ENCODE measurements around the gene CTSG.
"Not testable (repeated sequence)": the region's sequence is repeated elsewhere in the genome, so short reads cannot be mapped to it uniquely, and the experiment has no call there.

CTSG gene, protein sequence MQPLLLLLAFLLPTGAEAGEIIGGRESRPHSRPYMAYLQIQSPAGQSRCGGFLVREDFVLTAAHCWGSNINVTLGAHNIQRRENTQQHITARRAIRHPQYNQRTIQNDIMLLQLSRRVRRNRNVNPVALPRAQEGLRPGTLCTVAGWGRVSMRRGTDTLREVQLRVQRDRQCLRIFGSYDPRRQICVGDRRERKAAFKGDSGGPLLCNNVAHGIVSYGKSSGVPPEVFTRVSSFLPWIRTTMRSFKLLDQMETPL

DNA sequence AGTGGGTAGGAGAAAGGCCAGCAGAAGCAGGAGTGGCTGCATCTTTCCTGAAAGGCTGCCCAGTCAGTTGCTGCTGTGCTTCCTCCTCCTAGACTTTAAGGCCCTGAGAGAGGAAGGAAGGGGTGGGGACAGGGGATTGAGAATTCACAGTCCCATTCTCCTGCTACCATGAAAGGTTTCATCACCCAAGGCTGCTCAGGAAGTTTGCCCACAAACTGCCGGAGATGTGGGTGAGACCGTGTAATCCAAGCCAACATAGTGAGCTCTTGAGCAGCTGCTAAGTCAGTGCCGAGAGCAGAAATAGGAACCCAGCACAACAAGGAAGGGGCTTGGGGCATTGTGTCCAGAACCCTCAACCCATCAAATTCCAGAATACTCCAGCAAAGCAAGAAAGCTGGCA, at the start of gene CTSG:
Gene CTSG, minus strand, starts transcription at position 69 of the 400 bp plus-strand sequence. Its CDS starts 27 bp downstream, at position 42.
- DNase-seq (ENCODE audit: extremely low spot score, insufficient read length, low read depth), result no peak
- no peak for FAIRE-seq

DNA sequence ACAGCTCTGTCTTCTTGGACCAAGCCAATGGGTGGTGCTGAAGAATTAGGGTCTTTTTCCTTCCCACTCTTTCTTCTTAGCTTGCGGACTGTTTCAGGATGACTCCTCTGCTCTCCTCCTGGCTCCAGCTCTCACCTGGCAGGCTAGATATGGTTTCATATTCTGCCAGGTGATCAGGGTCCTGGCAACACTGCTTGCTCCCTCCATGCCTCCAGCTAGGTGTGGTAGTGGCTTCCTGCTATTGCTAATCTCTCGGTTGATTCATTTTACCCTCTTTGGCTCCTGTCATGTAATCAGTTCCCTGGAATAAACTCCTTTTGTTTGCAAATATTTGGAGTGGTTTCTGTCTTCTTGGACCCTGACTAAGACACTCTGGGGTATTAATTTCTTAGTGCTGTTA, 37.7 kb upstream of the CTSG start:
- FAIRE-seq (no peak), DNase-seq (ENCODE audit: extremely low spot score, insufficient read length, low read depth) (no peak)

DNA sequence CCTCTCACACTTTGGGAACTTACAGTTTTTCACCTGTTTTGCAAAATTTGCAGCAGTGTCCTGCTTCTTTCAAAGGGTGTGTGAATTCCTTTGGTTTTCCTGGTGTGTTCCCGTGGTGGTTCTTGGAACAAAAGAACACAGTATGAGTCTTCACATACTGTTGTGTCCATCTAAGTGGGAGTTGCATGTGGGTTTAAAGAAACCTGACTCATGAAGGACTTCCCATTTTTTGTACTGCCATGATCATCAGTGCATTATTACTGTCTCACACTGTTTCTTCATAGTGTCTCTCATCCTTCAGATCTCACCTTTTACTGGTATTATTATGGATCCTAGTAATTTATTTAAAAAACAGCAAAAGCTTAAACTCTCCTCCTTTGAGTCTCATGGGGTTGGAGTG, 37.2 kb upstream of the CTSG start:
- FAIRE-seq (no peak), DNase-seq (ENCODE audit: extremely low spot score, insufficient read length, low read depth) (no peak)

DNA sequence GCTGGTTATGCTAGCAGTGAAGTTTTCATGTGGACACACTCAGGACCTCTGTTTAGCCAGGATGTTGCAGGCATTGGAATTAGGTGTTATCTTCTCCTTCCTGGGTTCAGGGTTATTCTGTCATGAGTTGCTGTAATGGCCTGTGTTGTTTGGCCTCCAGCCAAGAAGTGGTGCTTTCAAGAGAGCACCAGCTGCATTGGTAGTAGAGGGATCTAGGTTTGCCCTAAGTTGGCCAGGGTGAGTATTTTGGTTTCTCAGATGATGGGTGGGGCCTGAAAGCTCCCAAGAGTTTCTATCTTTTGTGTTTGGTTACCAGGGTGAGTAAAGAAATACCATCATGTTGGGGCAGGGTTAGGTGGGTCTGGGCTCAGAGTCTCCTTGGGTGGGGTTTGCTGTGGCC, 36.1 kb upstream of the CTSG start:
- no peak for DNase-seq (ENCODE audit: extremely low spot score, insufficient read length, low read depth)
- peak; percentile 45 for FAIRE-seq

DNA sequence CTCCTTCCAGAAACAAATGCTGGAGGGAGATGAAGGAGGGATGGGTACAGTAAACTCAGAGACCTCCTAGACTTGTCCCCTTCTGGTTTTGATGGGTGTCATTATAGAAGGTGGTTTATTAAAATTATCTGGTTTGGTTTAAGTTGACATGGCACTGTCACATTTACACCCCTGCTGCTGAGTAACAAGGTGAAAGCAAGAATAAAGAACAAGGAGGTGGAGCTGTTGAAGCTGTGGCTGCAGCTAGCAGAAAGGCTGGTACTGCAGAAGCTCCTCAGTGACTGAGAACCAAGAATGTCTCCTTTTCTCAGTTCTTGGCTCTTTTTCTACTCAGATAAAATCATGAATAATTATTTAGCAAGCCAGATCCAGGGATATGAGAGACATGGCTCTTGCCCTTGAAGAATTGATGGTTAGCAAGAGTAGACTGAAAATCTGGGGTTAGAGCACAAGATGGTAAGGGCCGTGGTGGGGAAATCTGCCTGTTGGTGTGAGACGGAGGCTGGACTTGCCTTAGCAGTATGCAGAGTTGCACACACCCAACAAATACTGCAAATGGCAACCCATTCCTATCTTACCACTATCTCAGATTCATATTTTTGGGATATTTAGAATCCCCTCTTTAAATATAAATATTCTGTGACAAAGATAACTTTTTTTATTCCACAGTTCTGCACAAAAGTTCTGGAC, 33.8 kb upstream of the CTSG start, which contains the start of gene GZMH:
Gene GZMH, minus strand, starts transcription at position 31 of the 690 bp plus-strand sequence. CDS start 72 bp downstream, outside the sequence.
- DNase-seq (ENCODE audit: extremely low spot score, insufficient read length, low read depth), result no peak
- FAIRE-seq, result peak; percentile 41

DNA sequence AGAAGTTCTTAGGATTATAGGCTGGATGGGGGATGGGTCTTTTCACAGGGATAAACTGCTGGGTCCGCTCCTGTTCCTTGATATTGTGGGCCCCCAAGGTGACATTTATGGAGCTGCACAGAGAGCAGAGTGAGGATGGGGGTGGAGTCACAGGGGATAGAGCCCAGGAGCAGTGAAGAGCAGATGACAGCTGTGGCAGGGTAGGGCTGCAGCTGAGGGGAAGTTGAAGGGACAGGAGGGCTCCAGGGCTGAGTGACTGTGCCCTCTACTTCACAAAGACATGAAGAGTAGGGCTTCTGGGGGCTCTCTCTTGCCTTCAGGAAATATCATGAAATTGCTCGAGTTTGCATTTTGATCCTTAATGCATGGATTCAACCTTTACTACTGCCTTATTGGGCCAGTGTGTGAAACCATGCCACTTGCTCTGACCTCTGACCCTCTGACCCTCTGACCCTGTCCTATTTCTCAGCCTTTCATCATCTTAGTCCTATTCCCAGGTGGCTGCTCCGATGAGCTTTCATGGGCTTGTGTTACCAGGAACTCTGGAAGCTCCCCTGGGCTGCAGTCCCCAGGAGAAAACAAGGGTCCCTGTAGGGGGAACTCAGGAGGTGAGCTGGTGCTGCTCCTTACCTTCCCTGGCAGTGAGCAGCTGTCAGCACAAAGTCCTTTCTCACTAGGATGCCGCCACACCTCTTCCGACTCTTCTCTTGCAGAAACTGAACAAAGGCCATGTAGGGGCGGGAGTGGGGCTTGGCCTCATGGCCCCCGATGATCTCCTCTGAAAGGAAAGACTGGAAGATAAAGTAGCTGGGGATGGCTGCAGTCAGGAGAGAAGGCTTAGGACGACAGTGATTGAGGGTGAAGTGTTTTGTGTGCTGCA, 31.8 kb upstream of the CTSG start:
- DNase-seq (ENCODE audit: extremely low spot score, insufficient read length, low read depth) (no peak), FAIRE-seq (no peak)

DNA sequence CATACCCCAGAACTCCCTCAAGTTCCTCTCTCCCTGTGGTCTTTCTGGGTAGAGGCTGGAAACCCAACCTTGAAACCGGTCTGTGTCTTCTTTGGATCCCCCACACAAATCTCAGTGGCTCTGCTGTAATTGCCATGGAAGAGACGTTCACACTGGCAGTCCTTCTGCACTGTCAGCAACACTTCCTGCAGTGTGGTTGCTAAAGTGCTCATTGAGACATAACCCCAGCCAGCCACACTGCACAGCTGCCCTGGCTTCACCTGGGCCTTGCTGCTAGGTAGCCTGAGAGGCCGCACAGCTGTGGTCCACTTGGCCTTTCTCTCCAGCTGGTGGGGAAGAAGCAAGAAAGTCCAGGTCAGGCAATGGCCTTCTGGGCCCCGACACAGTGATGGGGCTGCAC, 31.0 kb upstream of the CTSG start:
- FAIRE-seq, result no peak
- no peak for DNase-seq (ENCODE audit: extremely low spot score, insufficient read length, low read depth)

DNA sequence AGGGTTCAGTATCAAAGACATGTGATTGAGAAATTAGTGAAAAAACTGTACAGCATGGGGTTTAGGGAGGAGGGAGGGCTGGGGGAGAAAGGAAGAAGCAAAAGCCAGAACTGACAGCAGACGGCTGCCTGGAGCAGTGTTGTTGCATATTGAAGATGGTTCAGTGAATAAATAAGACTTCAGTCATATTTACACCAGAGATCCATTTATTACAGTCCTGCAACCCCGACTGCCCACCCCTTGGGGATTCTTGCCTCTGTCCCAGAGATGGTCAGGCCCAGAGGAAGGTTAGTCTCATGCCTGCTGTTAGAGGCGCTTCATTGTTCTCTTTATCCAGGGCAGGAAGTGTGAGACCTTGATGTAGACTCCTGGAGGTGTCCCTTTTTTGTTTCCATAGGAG, 30.2 kb upstream of the CTSG start:
- FAIRE-seq, result no peak
- no peak for DNase-seq (ENCODE audit: extremely low spot score, insufficient read length, low read depth)

DNA sequence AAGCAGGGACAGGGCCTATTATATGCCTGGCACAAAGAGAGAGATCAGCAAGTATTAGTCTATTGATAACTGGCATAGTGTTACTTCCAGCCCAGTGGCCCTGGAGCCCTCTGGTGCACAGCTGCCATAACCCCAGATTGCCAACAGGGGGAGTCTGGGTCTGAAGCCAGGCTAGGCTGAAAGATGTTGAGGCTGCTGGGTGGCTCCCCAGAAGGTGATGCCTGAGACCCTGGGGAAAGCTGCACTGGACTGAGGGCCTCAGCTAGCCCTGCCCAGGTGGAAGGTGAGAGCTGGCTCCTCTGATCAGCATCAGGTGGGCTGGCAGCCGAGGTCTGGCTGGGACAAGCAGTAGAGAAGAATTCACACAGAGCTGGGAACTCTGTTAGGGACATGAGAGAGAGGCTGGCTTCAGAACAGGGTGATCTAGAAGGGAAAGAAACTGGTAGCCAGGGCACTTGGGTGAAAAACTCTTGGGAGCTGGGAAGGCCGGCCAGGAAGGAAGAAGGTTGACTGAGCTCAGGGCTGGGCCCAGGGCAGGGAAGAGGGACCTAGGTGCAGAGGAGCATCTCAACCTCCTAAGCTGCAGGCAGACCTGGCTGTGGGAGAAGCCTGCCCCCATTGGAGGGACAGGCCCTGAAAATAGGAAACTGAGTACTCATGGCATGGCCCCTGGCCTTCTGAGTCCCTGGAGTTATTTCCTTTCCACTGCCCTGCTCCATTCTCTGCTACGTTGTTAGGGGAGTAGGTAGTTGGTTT, 29.6 kb upstream of the CTSG start:
- DNase-seq (ENCODE audit: extremely low spot score, insufficient read length, low read depth) (peak; percentile 51), FAIRE-seq (peak; percentile 83)

DNA sequence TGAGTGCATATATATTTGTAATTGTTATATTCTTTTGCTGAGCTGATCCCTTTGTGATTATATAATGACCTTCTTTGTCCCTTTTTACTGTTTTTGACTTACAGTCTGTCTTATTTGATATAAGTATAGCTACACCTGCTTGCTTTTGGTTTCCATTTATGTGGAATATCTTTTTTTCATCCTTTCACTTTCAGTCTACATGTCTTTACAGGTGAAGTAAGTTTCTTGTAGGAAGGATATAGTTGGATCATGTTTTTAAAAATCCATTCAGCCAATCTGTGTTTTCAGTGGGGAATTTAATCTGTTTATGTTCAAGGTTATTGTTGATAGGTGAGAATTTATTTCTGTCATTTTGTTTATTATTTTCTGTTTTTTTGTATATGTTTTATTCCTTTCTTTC, 21.4 kb upstream of the CTSG start:
- FAIRE-seq, result peak; percentile 60
- no peak for DNase-seq (ENCODE audit: extremely low spot score, insufficient read length, low read depth)

DNA sequence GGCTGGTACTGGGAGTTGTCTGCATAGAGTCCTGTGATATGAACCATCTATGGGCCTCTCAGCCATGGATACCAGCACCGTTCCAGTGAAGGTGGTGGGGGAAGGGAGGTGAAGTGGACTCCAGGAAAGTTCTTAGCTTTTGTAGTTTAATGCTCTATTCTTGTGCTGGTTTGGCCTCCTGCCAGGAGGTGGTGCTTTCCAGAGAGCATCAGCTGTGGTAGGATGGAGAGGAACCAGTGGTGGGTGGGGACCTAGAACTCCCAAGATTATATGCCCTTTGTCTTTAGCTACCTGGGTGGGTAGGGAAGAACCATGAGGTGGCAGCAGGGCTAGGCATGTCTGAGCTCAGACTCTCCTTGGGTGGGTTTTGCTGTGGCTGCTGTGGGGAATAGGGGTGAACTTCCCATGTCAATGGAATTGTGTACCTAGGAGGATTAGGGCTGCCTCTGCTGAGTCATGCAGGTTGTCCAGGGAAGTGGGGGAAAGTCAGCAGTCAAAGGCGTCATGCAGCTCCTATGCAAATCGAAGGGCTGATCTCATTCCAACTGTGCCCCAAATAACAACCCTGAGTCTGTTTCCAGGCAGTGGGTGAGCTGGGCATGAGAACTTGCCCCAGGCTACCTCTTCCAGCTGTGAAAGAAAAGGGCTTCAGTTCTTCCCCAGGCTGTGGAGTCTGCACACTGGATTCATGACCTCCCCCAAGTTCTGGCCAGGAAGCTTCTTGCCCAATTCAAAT, 19.2 kb upstream of the CTSG start:
- no peak for DNase-seq (ENCODE audit: extremely low spot score, insufficient read length, low read depth)
- FAIRE-seq, result no peak

DNA sequence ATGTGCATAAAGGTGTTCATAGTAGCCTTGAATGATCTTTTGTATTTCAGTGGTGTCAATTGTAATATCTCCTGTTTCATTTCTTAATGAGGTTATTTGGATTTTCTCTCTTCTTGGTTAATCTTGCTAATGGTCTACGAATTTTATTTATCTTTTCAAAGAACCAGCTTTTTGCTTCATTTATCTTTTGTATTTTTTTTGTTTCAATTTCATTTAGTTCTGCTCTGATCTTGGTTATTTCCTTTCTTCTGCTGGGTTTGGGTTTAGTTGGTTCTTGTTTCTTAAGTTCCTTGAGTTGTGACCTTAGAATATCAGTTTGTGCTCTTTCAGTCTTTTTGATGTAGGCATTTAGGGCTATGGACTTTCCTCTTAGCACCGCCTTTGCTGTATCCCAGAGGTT, 15.0 kb upstream of the CTSG start:
- FAIRE-seq; DNase-seq (ENCODE audit: extremely low spot score, insufficient read length, low read depth): not testable (repeated sequence)

DNA sequence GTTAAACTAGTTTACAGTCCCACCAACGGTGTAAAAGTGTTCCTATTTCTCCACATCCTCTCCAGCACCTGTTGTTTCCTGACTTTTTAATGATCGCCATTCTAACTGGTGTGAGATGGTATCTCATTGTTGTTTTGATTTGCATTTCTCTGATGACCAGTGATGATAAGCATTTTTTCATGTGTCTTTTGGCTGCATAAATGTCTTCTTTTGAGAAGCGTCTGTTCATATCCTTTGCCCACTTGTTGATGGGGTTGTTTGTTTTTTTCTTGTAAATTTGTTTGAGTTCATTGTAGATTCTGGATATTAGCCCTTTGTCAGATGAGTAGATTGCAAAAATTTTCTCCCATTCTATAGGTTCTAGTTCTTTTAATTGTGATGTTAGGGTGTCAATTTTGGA, 8.4 kb upstream of the CTSG start:
- DNase-seq (ENCODE audit: extremely low spot score, insufficient read length, low read depth); FAIRE-seq: not testable (repeated sequence)

DNA sequence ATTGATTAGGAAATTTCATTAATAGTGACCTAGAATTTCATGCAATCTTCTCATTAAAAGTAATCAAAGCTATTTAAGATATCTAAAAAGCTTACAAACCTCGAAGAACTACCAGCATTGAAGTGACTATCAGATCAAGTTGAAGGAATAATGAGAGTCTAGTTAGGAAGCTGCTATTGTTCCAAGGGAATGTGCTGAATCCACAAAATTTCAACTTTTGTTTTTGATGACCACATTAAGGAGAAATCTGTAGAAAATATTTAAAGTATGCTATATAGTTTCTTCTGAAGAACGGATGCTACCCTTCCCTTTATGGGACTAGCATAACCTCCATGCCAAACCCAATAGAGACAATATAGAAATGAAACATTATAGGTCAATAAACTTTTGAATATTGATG, 2.5 kb upstream of the CTSG start:
- FAIRE-seq (no peak), DNase-seq (ENCODE audit: extremely low spot score, insufficient read length, low read depth) (no peak)

DNA sequence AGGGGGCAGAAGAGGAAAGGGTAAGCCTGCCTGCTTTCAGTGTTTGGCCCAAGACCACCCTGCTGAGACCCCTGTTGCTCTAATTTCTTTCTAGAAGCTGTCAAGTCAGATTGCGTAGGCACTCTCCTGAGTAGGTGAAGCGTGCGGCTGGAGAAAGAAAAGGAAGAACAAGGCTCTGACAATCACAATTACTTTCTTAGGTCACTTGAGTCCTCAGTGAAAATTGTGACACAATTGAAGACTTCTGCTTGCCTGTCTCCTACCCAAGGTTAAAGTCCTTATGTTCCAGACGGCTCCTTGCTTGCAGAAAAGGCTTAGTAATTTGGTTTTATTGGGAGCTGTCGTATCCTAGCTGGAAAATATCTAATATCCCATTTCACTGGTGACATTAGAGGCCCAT, 721 bp upstream of the CTSG start:
- FAIRE-seq, result no peak

DNA sequence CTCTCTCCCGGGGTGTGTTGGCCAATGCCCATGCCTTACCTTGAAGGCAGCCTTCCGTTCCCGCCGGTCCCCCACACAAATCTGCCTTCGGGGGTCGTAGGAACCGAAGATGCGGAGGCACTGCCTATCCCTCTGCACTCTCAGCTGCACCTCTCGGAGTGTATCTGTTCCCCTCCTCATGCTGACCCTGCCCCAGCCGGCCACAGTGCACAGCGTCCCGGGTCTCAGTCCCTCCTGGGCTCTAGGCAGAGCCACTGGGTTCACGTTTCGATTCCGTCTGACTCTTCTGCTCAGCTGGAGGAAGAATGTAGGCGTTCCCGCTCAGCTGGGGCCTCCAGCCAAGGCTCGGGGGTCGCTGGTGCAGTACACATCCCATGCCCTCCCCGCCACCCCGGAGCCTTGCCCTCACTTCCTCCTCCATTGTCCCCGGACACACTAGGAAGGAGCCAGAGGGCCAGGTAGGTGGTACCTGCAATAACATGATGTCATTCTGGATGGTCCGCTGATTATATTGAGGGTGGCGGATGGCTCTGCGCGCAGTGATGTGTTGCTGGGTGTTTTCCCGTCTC, 1.8 kb downstream of the CTSG start:
- FAIRE-seq (no peak), DNase-seq (ENCODE audit: extremely low spot score, insufficient read length, low read depth) (no peak)

More for the DNA sequence above, 721 bp upstream of the CTSG start:
- no peak for DNase-seq (ENCODE audit: extremely low spot score, insufficient read length, low read depth)

DNA sequence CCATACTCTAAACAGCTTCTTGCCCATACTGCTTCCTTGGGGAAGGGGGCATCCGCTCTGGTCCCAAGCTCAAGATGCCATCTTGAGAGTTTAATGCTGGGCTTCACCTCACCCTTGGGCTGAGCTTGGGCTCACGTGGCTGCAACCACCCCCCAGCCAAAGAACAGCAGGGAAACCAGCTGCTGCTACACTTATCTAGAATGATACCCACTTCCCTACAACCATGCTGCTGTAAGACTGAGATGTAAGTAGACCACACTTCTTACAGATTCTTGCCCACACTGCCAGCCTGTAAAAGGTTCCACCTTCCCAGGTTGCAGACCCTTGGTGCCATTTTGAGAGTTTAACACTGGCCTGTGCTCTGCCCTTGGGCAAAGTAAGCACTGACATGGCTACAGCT, 9.7 kb downstream of the CTSG start:
- no peak for FAIRE-seq

DNA sequence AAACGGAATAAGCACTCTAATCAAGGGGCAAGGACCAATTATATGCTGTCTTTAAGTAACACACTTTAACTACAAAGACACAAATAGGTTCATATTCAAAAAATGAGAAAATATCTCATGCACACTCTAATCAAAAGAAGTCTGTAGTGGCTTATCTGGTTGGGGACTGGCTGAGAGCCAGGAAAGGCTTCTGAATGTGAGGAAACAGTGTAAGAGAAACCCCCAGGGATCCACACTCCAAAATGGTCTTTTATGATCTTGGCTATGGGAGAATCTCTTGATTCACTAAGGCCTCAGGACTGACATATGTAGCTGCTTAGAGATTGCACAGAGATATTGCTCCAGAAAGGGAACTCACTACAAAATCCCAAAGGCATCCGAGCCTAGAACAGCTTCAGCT, 10.3 kb downstream of the CTSG start:
- DNase-seq (ENCODE audit: extremely low spot score, insufficient read length, low read depth), result no peak
- FAIRE-seq, result no peak

More for the DNA sequence above, 9.7 kb downstream of the CTSG start:
- DNase-seq (ENCODE audit: extremely low spot score, insufficient read length, low read depth), result no peak

DNA sequence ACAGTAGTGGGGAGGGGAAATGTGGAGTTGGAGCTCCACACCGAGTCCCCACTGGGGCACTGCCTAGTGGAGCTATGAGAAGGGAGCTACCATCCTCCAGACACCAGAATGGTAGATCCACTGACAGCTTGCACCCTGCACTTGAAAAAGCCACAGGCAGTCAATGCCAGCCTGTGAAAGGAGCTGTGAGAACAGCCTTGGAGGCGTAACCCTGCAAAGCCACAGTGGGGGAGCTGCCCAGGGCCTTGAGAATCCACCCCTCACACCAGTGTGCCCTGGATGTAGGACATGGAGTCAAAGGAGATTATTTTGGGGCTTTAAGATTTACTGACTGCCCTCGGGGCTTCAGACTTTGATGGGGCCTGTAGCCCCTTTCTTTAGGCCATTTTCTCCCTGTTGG, 12.5 kb downstream of the CTSG start:
- no peak for DNase-seq (ENCODE audit: extremely low spot score, insufficient read length, low read depth)
- FAIRE-seq, result no peak

Measured in GM18507 (cell line).